Body of pancreas (tissue), 4 donors: Measurements from ENCODE around the gene CDH4.

Experiments used
- CTCF ChIP-seq, 7 experiments: fragments of 450-650 bp in 4 of 7; fragments of 200-600 bp in 3 of 7; sonication (generic) in 3 of 7; IDR thresholded peaks; one replicate each; pipeline ENCODE4 v1.5.1; 2016 to 2019; ENCODE audit warnings: antibody characterized with exemption in 7 of 7
- POLR2A ChIP-seq, 3 donors: fragments of 450-650 bp; IDR thresholded peaks; one replicate each; pipeline ENCODE4 v1.6.1; 2016; ENCODE audit warnings: antibody characterized with exemption in 3 of 3, mild to moderate bottlenecking in 2 of 3

GRCh38 chr20:61757678-61758563 lies 505.9 kb downstream of the CDH4 start:
- no peak for TF ChIP-seq CTCF (IDR thresholded peaks at IDR 0.05)
- no peak for TF ChIP-seq POLR2A (IDR thresholded peaks at IDR 0.05)
